ENCODE measurements around the gene ARMC5. TPM values are rescaled to one million over a fixed set of nuclear protein-coding genes. Genes with fewer than 3 reads are reported as not detected.

The ARMC5 gene
- total and polyA plus RNA-seq, 10 of the 15 experiments (the other 5 are each of a cell fraction or from before 2014, with no cell fraction given): 0.06 to 13.2 (median 5.6) TPM

DNA sequence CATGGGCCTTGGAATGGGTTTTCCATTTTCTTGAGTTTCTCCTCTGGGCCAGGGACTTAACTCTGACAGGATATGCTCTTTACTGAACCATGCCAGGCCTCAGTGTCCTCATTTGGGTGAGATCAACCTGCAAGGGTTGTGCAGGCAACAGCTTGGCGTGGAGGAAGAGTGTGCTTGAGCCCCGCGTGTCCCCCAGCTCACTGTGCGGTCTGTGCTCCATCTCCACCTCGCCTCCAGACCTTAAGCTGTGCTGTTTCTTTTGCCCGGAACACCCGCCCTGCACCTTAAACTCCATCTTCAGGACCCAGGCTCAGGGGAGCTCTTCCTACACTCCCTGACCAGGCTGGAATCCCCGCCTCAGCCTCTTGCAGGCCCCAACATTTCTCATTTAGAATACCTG lies 39.2 kb downstream of the ARMC5 start (continued):
- TF ChIP-seq, protein P1, sequence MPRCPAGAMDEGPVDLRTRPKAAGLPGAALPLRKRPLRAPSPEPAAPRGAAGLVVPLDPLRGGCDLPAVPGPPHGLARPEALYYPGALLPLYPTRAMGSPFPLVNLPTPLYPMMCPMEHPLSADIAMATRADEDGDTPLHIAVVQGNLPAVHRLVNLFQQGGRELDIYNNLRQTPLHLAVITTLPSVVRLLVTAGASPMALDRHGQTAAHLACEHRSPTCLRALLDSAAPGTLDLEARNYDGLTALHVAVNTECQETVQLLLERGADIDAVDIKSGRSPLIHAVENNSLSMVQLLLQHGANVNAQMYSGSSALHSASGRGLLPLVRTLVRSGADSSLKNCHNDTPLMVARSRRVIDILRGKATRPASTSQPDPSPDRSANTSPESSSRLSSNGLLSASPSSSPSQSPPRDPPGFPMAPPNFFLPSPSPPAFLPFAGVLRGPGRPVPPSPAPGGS (IDR thresholded peaks at IDR 0.05; ENCODE audit: borderline replicate concordance, insufficient read depth, low read depth, low read length, poor library complexity, severe bottlenecking): no peak
- TF ChIP-seq FOXK2 (IDR thresholded peaks at IDR 0.05) (no peak), ZNF274 (IDR thresholded peaks at IDR 0.05; ENCODE audit: insufficient read depth, insufficient read length) (no peak), E2F4 (IDR thresholded peaks at IDR 0.05; ENCODE audit: low read depth, low read length) (no peak), STAT1 (conservative IDR thresholded peaks at IDR 0.05) (no peak), NBN (IDR thresholded peaks at IDR 0.05) (no peak), EED (IDR thresholded peaks at IDR 0.05; ENCODE audit: low read depth) (no peak), KAT2A (conservative IDR thresholded peaks at IDR 0.05; ENCODE audit: control insufficient read depth, low read depth, low read length) (no peak), ZSCAN29 (IDR thresholded peaks at IDR 0.05) (no peak)

DNA sequence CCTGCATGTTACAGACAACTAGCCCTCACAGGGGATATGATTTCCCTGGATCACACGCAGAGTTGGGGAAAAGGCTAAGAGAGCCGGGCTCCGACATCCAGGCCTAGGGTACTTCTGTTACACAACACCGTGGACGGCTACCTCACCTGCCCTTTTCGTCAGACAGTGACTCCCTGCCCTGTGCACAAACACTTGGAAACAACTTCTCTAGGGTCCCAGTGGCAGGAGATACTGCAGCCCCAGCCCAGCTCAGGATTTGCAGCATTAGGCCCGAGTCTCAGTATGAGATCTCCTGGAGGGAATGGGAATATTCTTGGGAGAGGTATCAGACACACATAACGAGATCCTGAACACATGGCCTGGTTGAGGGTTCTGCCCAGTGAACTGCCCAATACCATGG lies 40.6 kb downstream of the ARMC5 start:
- POLR2A ChIA-PET: interaction anchor here (0.5 kb wide), 1 partner anchor 22 kb away, joined by 3 read pairs; no protein-coding TSS in a partner anchor
- no peaks in the 10 kb centered on the region; a peak in 1 of 4 replicates for H3K36me3 ChIP-seq (ENCODE audit: control insufficient read depth in 2 of 2, insufficient read depth in 2 of 2, low read length in 1 of 2)
- 92% methylated on average over 8 of the region's 8 CpGs for WGBS (ENCODE audit: insufficient coverage, insufficient replicate concordance, low lambda C conversion rate, missing lambda C conversion rate)
- no peak overlapping the region for H3K27ac ChIP-seq (ENCODE audit: control insufficient read depth, insufficient read depth)
- H3K9me3 ChIP-seq (replicated peaks; ENCODE audit: control insufficient read depth, insufficient read depth, low read length): no peaks in the 10 kb centered on the region
- FAIRE-seq (no peak), ATAC-seq (no peak), DNase-seq (ENCODE audit: low read depth, low spot score) (no peak)
- no peaks in the 10 kb centered on the region for H3K79me2 ChIP-seq (ENCODE audit: control insufficient read depth, insufficient read depth, low read length)
- no peaks in the 10 kb centered on the region for H3K27me3 ChIP-seq (replicated peaks in 1 of 2; ENCODE audit: control insufficient read depth in 2 of 2, insufficient read depth in 2 of 2, low read length in 1 of 2)
- no TSS peak for BruUV-seq (replicated peaks)
- peaks cover 3% of the 10 kb centered on the region for H3K4me1 ChIP-seq (ENCODE audit: control insufficient read depth, insufficient read depth, low read length)
- intact Hi-C loops (cut with micrococcal nuclease; ENCODE audit: unreplicated experiment): loop anchor here (10.0 kb wide), 1 partner anchor 65 kb away; no protein-coding TSS in a partner anchor
- H3K4me2 ChIP-seq (ENCODE audit: control insufficient read depth, insufficient read depth): no peak overlapping the region
- SMC1A ChIA-PET (ENCODE audit: uncharacterized antibody, unreplicated experiment): interaction anchor here (0.7 kb wide), 1 partner anchor 40 kb away, joined by 4 read pairs; no protein-coding TSS in a partner anchor
- H4K20me1 ChIP-seq (ENCODE audit: control insufficient read depth, insufficient read depth): no peaks in the 10 kb centered on the region
- in situ Hi-C loops (cut with MboI): no loop called here
- no peak overlapping the region for H3K9ac ChIP-seq (ENCODE audit: control insufficient read depth, insufficient read depth, low read length)
- RAD21 ChIA-PET (ENCODE audit: unreplicated experiment): no interaction called here
- no peak overlapping the region for H2AFZ ChIP-seq (ENCODE audit: control insufficient read depth, low read depth, low read length)
- no peak overlapping the region for H3K4me3 ChIP-seq
- CTCF ChIA-PET: interaction anchor here (1.3 kb wide), 1 partner anchor 361 kb away, joined by 4 read pairs; no protein-coding TSS in a partner anchor
- TF ChIP-seq ZBTB4 (CRISPR knock-in tag; IDR thresholded peaks at IDR 0.05) (no peak), RAD51 (IDR thresholded peaks at IDR 0.05) (no peak), POU2F2 (IDR thresholded peaks at IDR 0.05; ENCODE audit: borderline replicate concordance, low read depth, low read length) (no peak), KDM1A (IDR thresholded peaks at IDR 0.05; ENCODE audit: borderline replicate concordance) (no peak), DPF2 (IDR thresholded peaks at IDR 0.05) (no peak), CEBPB (IDR thresholded peaks at IDR 0.05; ENCODE audit: borderline replicate concordance in 1 of 2, low read depth in 2 of 2, low read length in 2 of 2) (no peak), GATAD2B (conservative IDR thresholded peaks at IDR 0.05; ENCODE audit: low read depth) (no peak)
- TF ChIP-seq, protein P2, sequence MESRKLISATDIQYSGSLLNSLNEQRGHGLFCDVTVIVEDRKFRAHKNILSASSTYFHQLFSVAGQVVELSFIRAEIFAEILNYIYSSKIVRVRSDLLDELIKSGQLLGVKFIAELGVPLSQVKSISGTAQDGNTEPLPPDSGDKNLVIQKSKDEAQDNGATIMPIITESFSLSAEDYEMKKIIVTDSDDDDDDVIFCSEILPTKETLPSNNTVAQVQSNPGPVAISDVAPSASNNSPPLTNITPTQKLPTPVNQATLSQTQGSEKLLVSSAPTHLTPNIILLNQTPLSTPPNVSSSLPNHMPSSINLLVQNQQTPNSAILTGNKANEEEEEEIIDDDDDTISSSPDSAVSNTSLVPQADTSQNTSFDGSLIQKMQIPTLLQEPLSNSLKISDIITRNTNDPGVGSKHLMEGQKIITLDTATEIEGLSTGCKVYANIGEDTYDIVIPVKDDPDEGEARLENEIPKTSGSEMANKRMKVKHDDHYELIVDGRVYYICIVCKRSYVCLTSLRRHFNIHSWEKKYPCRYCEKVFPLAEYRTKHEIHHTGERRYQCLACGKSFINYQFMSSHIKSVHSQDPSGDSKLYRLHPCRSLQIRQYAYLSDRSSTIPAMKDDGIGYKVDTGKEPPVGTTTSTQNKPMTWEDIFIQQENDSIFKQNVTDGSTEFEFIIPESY (IDR thresholded peaks at IDR 0.05): no peak

Data from GM12878 (cell line).